ENCODE data around the gene NUCKS1.

The NUCKS1 gene

GRCh38 chr1:205692423-205692822, 57.6 kb downstream of the NUCKS1 start:
- no peaks in the 10 kb centered on the region for H3K4me1 ChIP-seq
- H3K9ac ChIP-seq = no peak overlapping the region
- H2AFZ ChIP-seq = no peak overlapping the region
- H3K4me3 ChIP-seq (ENCODE audit: low read depth, low read length) = no peak overlapping the region
- H3K27ac ChIP-seq = no peak overlapping the region
- TF ChIP-seq, protein P1, sequence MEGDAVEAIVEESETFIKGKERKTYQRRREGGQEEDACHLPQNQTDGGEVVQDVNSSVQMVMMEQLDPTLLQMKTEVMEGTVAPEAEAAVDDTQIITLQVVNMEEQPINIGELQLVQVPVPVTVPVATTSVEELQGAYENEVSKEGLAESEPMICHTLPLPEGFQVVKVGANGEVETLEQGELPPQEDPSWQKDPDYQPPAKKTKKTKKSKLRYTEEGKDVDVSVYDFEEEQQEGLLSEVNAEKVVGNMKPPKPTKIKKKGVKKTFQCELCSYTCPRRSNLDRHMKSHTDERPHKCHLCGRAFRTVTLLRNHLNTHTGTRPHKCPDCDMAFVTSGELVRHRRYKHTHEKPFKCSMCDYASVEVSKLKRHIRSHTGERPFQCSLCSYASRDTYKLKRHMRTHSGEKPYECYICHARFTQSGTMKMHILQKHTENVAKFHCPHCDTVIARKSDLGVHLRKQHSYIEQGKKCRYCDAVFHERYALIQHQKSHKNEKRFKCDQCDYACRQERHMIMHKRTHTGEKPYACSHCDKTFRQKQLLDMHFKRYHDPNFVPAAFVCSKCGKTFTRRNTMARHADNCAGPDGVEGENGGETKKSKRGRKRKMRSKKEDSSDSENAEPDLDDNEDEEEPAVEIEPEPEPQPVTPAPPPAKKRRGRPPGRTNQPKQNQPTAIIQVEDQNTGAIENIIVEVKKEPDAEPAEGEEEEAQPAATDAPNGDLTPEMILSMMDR (IDR thresholded peaks at IDR 0.05) = no peak
- no peaks in the 10 kb centered on the region for H3K36me3 ChIP-seq (ENCODE audit: control insufficient read depth, insufficient read depth, low read length)
- H3K79me2 ChIP-seq = no peaks in the 10 kb centered on the region
- no peaks in the 10 kb centered on the region for H3K9me3 ChIP-seq (ENCODE audit: control insufficient read depth, low read length)
- H3K27me3 ChIP-seq (ENCODE audit: control insufficient read depth, insufficient read depth, low read length) = no peaks in the 10 kb centered on the region
- no peak overlapping the region for H3K4me2 ChIP-seq (ENCODE audit: low read length)

DNA sequence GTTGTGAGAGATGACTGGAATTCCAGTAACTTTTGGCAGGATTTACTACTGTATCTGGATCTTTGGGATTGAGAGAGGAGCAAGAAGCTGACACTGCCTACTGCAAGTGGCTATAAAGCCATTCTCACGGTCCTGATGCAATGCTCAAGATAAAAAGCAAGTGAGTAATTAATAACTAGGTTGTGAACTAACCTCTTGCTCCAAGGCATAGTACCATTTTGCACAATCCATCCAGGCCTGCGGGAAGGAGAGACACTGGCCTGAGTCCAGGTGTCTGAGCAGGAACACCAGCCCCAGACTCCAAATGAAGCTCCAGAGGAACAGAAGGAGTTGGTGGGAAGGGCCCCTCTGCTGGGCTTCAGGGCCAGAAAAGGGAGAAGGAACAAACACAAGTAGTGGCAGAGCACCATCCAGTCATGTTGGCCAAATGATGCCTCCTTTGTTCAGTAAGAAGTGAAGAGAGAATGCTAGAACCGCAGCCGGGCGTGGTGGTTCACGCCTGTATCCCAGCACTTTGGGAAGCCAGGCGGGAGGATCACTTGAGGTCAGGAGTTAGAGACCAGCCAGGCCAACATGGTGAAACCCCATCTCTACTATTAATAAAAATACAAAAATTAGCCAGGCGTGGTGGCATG, 59.7 kb downstream of the NUCKS1 start:
- H3K9ac ChIP-seq = no peak overlapping the region
- no peak overlapping the region for H3K4me2 ChIP-seq (ENCODE audit: low read length)

GRCh38 chr1:205689479-205689878, 60.5 kb downstream of the NUCKS1 start:
- Histone ChIP-seq H3K27ac (no peak overlapping the region), H3K36me3 (ENCODE audit: control insufficient read depth, insufficient read depth, low read length) (no peaks in the 10 kb centered on the region), H2AFZ (no peak overlapping the region), H3K79me2 (no peaks in the 10 kb centered on the region), H3K4me3 (ENCODE audit: low read depth, low read length) (no peak overlapping the region), H3K4me1 (no peaks in the 10 kb centered on the region), H3K4me2 (ENCODE audit: low read length) (no peak overlapping the region), H3K9ac (no peak overlapping the region), H3K9me3 (ENCODE audit: control insufficient read depth, low read length) (no peaks in the 10 kb centered on the region), H3K27me3 (ENCODE audit: control insufficient read depth, insufficient read depth, low read length) (no peaks in the 10 kb centered on the region)
- TF ChIP-seq, protein P1 (IDR thresholded peaks at IDR 0.05) = no peak

More for the DNA sequence above, 59.7 kb downstream of the NUCKS1 start:
- Histone ChIP-seq H3K36me3 (ENCODE audit: control insufficient read depth, insufficient read depth, low read length) (no peaks in the 10 kb centered on the region), H3K9me3 (ENCODE audit: control insufficient read depth, low read length) (no peaks in the 10 kb centered on the region), H3K79me2 (no peaks in the 10 kb centered on the region), H3K4me1 (no peaks in the 10 kb centered on the region), H3K27me3 (ENCODE audit: control insufficient read depth, insufficient read depth, low read length) (no peaks in the 10 kb centered on the region), H3K27ac (no peak overlapping the region), H3K4me3 (ENCODE audit: low read depth, low read length) (no peak overlapping the region), H2AFZ (no peak overlapping the region)
- TF ChIP-seq, protein P1 (IDR thresholded peaks at IDR 0.05) = no peak

DNA sequence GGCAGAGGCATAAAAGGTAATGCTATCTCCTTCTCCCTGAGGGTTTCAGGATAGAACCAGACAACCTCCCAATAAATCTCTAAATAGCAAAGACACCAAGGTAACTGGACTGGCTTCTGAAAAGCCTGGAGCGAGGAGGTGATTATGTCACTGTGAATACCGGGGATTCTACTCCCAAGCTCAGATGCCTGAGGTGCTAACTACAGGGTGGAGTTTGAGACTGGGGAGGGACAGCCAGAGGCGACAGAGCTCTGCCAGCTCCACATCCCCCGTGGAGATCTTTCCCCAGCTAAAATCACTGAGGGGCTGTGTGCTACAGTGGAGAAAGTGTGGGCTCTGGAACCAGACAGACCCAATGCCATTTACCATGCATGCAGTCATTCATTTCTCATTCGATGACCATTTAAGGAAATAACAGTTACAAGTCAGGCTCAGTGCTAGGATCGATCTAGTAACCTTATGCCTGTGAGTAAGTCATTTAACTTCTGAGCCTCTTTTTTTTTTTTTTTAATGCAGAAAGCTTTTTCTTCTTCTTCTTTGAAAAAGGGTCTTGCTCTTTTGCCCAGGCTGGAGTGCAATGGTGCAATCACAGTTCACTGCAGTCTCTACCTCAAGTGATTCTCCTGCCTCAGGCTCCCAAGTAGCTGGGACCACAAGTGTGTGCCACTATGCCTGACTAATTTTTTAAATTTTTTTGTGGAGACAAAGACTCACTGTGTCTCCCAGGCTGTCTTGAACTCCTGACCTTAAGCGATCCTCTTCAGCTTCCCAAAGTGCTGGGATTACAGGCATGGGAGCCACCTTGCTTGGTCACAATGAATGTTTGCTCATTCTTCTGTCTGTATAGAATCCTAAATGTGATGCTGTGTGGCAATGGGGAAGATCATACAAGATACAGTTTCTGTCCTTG, 61.6 kb downstream of the NUCKS1 start:
- Histone ChIP-seq H3K4me1 (no peaks in the 10 kb centered on the region), H3K4me2 (ENCODE audit: low read length) (no peak overlapping the region), H3K27me3 (ENCODE audit: control insufficient read depth, insufficient read depth, low read length) (no peaks in the 10 kb centered on the region), H3K36me3 (ENCODE audit: control insufficient read depth, insufficient read depth, low read length) (no peaks in the 10 kb centered on the region), H3K9me3 (ENCODE audit: control insufficient read depth, low read length) (no peaks in the 10 kb centered on the region), H3K9ac (no peak overlapping the region), H3K79me2 (no peaks in the 10 kb centered on the region), H3K27ac (no peak overlapping the region), H2AFZ (no peak overlapping the region), H3K4me3 (ENCODE audit: low read depth, low read length) (no peak overlapping the region)
- TF ChIP-seq, protein P1 (IDR thresholded peaks at IDR 0.05) = no peak

All from parathyroid adenoma (tissue), 2 donors.